GM12873 (cell line): Measurements from ENCODE around the gene AP3S1.

Experiments
- CTCF ChIP-seq: IDR thresholded peaks from 2 replicates; pipeline ENCODE4 v1.5.1; 2012; ENCODE audit warnings: low read depth, mild to moderate bottlenecking, moderate library complexity, low read length, control low read depth; ENCODE audit not compliant: insufficient read depth; ENCODE audit errors: missing control alignments

Gene AP3S1

GRCh38 chr5:115907177-115907576 is 65.4 kb downstream of the AP3S1 start:
- TF ChIP-seq CTCF, result no peak

GRCh38 chr5:115920171-115920725 is 78.5 kb downstream of the AP3S1 start:
- TF ChIP-seq CTCF, result no peak

DNA sequence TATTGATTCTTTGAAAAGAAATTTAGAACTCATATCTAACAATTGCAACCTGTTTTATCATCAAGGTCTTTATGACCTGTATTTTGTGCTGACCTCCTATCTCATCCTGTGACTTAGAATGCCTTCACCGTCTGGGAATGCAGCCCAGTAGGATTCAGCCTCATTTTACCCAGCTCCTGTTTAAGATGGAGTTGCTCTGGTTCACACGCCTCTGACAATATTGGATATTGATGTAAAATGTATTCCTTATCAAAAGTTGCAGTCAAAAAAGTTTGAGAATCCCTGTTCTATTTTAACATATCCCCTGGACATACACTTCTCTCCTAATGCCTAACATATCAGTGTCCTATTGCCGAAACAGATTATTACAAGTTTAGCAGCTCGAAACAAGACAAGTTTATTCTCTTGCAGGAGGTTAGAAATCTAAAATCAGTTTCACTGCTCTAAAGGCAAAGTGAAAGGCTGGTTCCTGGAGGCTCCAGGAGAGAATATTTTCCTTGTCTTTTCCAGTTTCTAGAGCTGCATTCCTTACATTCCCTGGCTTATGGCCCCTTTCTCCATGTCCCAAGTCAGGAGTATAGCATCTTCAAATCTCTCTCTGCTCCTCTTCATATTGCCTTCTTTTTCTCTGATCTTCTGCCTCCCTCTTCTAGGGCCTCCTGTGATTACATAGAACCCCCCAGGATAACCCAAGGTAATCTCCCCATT is 89.0 kb downstream of the AP3S1 start:
- TF ChIP-seq CTCF, result no peak

DNA sequence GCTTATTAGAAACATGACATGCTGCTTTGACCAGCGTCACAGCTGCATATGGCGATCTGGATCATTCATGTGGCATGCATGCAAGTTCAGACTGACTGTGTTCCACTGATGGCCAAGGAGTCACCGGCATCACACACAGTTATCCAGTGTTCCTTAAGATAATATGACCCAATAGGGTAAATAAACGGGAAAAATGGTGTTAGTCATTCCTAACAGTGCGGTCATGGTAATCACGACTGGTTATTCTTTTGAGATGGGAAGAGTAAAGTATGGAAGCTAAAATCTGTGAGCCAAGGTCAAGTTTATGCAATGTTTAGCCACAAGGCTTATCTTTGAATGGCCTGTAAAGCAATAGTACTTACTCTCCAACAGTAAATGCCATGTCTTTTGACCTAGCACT is 91.3 kb downstream of the AP3S1 start:
- no peak for TF ChIP-seq CTCF

- TF ChIP-seq CTCF, result no peak
Observed at GRCh38 chr5:115934388-115934974, 92.7 kb downstream of the AP3S1 start.

GRCh38 chr5:115936031-115936430 is 94.3 kb downstream of the AP3S1 start:
- no peak for TF ChIP-seq CTCF

DNA sequence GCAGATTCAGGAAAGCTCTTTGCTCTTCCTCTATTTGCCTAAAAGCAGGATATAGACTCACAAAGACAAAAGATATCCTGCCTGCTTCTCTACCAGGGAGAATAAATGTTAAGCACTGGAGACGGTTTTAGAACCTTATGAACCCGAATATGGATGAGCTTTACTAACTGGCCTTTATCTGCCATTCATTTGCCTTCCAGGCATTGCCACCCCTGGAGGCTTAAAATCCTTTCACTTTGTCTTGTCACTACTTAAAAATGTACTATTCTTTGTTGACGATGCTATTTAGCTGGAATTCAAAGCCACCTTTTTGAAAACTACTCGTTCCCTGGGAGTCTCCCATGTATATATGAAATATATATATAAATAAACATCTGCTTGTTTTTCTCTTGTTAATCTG is 97.3 kb downstream of the AP3S1 start:
- TF ChIP-seq CTCF, result no peak
